ENCODE data around the gene AKT3.

AKT3 gene

DNA sequence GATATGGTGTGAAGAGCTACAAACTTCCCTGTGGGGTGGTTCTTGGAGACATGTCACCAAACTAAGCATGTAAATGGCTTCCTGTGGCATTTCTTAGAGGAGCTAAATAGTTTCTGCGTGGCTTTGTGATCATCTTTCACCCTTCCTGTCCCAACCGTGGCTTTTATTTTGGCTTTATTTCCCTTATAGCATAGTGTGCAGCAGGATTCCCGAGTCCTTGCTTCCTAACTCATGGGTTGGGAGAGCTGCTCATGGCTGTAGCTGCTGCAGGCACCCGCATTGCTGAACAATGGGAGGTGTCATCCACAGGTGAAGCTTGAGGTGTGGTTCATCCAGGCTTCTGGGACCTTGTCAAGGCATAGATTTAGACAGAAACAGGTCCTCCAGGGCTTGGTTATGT lies 402.2 kb downstream of the AKT3 start:
- no peak for DNase-seq (ENCODE audit: low spot score in 2 of 2)
- H3K27me3 ChIP-seq (ENCODE audit: low read depth): no peaks in the 10 kb centered on the region
- H3K9me3 ChIP-seq: no peaks in the 10 kb centered on the region
- no peak overlapping the region for H3K4me3 ChIP-seq
- in situ Hi-C loops (cut with MboI; ENCODE audit: low sequenced_read_pairs): no loop called here
- H3K4me1 ChIP-seq: peaks cover under 1% of the 10 kb centered on the region; the same call in 1 of the 2 replicates
- no peaks in the 10 kb centered on the region for H3K36me3 ChIP-seq (replicated peaks)

- H3K36me3 ChIP-seq (replicated peaks): no peaks in the 10 kb centered on the region
- H3K27me3 ChIP-seq (ENCODE audit: low read depth): no peaks in the 10 kb centered on the region
- H3K4me3 ChIP-seq: no peak overlapping the region
- in situ Hi-C loops (cut with MboI; ENCODE audit: low sequenced_read_pairs): no loop called here
- H3K9me3 ChIP-seq: no peaks in the 10 kb centered on the region
- peaks cover 5% of the 10 kb centered on the region; the same call in 1 of the 2 replicates for H3K4me1 ChIP-seq
- no peak for DNase-seq (ENCODE audit: low spot score in 2 of 2)
Measured at GRCh38 chr1:243447347-243447746, 402.7 kb downstream of the AKT3 start.

- Histone ChIP-seq H3K27me3 (ENCODE audit: low read depth) (no peaks in the 10 kb centered on the region), H3K4me1 (peaks cover 20% of the 10 kb centered on the region), H3K4me3 (no peak overlapping the region), H3K36me3 (replicated peaks) (no peaks in the 10 kb centered on the region), H3K9me3 (no peaks in the 10 kb centered on the region)
- in situ Hi-C loops (cut with MboI; ENCODE audit: low sequenced_read_pairs): no loop called here
- no peak for DNase-seq (ENCODE audit: low spot score in 2 of 2)
Measured at GRCh38 chr1:243443557-243443956, 406.5 kb downstream of the AKT3 start.

- DNase-seq (ENCODE audit: low spot score in 2 of 2): no peak
Measured at GRCh38 chr1:243441601-243442000, 408.4 kb downstream of the AKT3 start.

GRCh38 chr1:243440406-243440805 lies 409.6 kb downstream of the AKT3 start:
- in situ Hi-C loops (cut with MboI; ENCODE audit: low sequenced_read_pairs): no loop called here
- Histone ChIP-seq H3K4me1 (peaks cover 20% of the 10 kb centered on the region), H3K9me3 (no peaks in the 10 kb centered on the region), H3K27me3 (ENCODE audit: low read depth) (no peaks in the 10 kb centered on the region), H3K4me3 (no peak overlapping the region), H3K36me3 (replicated peaks) (no peaks in the 10 kb centered on the region)
- DNase-seq (ENCODE audit: low spot score in 2 of 2): peak; percentile 69 to 74

More at GRCh38 chr1:243441601-243442000, 408.4 kb downstream of the AKT3 start:
- Histone ChIP-seq H3K4me1 (peaks cover 20% of the 10 kb centered on the region), H3K4me3 (no peak overlapping the region), H3K9me3 (no peaks in the 10 kb centered on the region), H3K27me3 (ENCODE audit: low read depth) (no peaks in the 10 kb centered on the region), H3K36me3 (replicated peaks) (no peaks in the 10 kb centered on the region)
- in situ Hi-C loops (cut with MboI; ENCODE audit: low sequenced_read_pairs): no loop called here

- no peaks in the 10 kb centered on the region for H3K36me3 ChIP-seq (replicated peaks)
- H3K4me1 ChIP-seq: peaks cover 20% of the 10 kb centered on the region
- H3K4me3 ChIP-seq: no peak overlapping the region
- in situ Hi-C loops (cut with MboI; ENCODE audit: low sequenced_read_pairs): no loop called here
- H3K27me3 ChIP-seq (ENCODE audit: low read depth): no peaks in the 10 kb centered on the region
- no peaks in the 10 kb centered on the region for H3K9me3 ChIP-seq
- DNase-seq (ENCODE audit: low spot score in 2 of 2): no peak
Measured at GRCh38 chr1:243438815-243439214, 411.2 kb downstream of the AKT3 start.
